Right cardiac atrium (tissue), 5 donors: ENCODE measurements around the gene MAP3K8. TPM values are rescaled to one million over a fixed set of nuclear protein-coding genes. Genes with fewer than 3 reads are reported as not detected.

Experiments used
- ATAC-seq, 2 donors: fragments of 200-7000 bp; cut with Tn5 transposase; one replicate each; pipeline versions ENCODE4 v1.8.0 to v1.9.1; 2020; ENCODE audit warnings: moderate library complexity in 2 of 2, mild to moderate bottlenecking in 1 of 2
- DNase-seq, 3 donors: peaks; one replicate each; pipeline ENCODE4 v3.0.0-alpha.2; 2020
- H3K27ac ChIP-seq: one replicate; pipeline ENCODE4 v1.5.1; 2013; ENCODE audit warnings: mild to moderate bottlenecking, low read length, control low read depth, moderate library complexity
- H3K27me3 ChIP-seq: one replicate; pipeline ENCODE4 v1.6.1; 2013; ENCODE audit not compliant: control insufficient read depth, insufficient read depth
- H3K4me1 ChIP-seq: one replicate; pipeline ENCODE4 v1.6.1; 2013; ENCODE audit warnings: low read length; ENCODE audit not compliant: control insufficient read depth, insufficient read depth
- H3K4me3 ChIP-seq: one replicate; pipeline ENCODE4 v1.5.1; 2013; ENCODE audit warnings: low read length, control low read depth
- H3K9me3 ChIP-seq: one replicate; pipeline ENCODE4 v1.6.1; 2013; ENCODE audit warnings: low read length; ENCODE audit not compliant: control insufficient read depth
- WGBS: extraction: QIAGEN DNeasy Blood & Tissue Kit; methylation state at CpG from one replicate; pipeline ENCODE4 v1.1.7; 2013; 5-methylcytosine and 5-hydroxymethylcytosine counted together
- intact Hi-C, 4 donors: fragments of 100-400 bp; cut with DNase I; formaldehyde crosslinking; loops; one replicate each; pipeline versions ENCODE4 v1.11.0 to v1.14.0; 2022 to 2023
- long read RNA-seq, 4 donors: library from polyadenylated mRNA; unstranded; transcript quantifications; one replicate each; pipeline ENCODE4 v2.0.0, GENCODE V29; 2020 to 2021
- polyA plus RNA-seq: library from polyadenylated mRNA; stranded (reverse); fragments of 200-250 nt; gene quantifications from one replicate; pipeline ENCODE4 v1.2.3, GENCODE V29; 2013
- total RNA-seq, 4 donors: library from RNA; stranded (reverse); fragmentation: NEBNext Ultra II Directional; extraction: Animal tissue kit (Norgen Biotek cat#: 25700); gene quantifications; one replicate each; pipeline ENCODE4 v1.2.1, GENCODE V29; 2021
- donor health status: healthy with polysubstance abuse.
- donor health status: DM: no; HTN: yes; CAD: no.
- donor health status: DM: no; HTN: no; CAD: no.
- donor health status: DM: no; HTN: yes; CAD: no; lungs with severe emphysema.
- donor health status: DM: yes; HTN: yes; CAD: no.

Gene MAP3K8
- total RNA-seq (10 to 100 TPM in 2 of 4 donors, 1 to 10 TPM in 2; 7.7 to 17.2 (median 9.6) TPM), polyA plus RNA-seq (6.5 TPM)
- long read RNA-seq, donor 1, partial matches to known transcripts, result 2 of 13 reads
- long read RNA-seq, donor 1, other reads (novel, unspliced or antisense), result 7 of 13 reads
- long read RNA-seq, donor 2, partial matches to known transcripts, result 0 of 3 reads
- long read RNA-seq, donor 2, other reads (novel, unspliced or antisense), result 2 of 3 reads
- long read RNA-seq, donor 3, partial matches to known transcripts, result 5 of 25 reads
- long read RNA-seq, donor 3, other reads (novel, unspliced or antisense), result 15 of 25 reads
- long read RNA-seq, donor 4, partial matches to known transcripts, result 0 of 1 reads
- long read RNA-seq, donor 4, other reads (novel, unspliced or antisense), result 0 of 1 reads

- Histone ChIP-seq H3K4me3 (peak within 1 kb of the TSS; percentile 70), H3K9me3 (no peaks in the 10 kb centered on the region), H3K27ac (peak within 1 kb of the TSS; percentile 94), H3K27me3 (no peaks in the 10 kb centered on the region), H3K4me1 (peaks cover 7% of the 10 kb centered on the region)
- WGBS, result under 1% methylated on average over 56 of the region's 56 CpGs
- DNase-seq, result peak; percentile 93 to 97 (median 97)
- ATAC-seq, result peak; percentile 91 to 93
- intact Hi-C loops, result loop anchor here in 1 of 4 donors (5.0 kb wide), 1 partner anchor 104 kb away; no protein-coding TSS in a partner anchor
Observed at GRCh38 chr10:30433730-30434272, at the start of gene MAP3K8. MAP3K8 (plus strand) TSS chr10:30434184; CDS start chr10:30438939, 4,755 bp downstream.

- Histone ChIP-seq H3K27ac (no peak overlapping the region), H3K4me1 (peaks cover 1% of the 10 kb centered on the region), H3K4me3 (no peak overlapping the region), H3K27me3 (no peaks in the 10 kb centered on the region), H3K9me3 (no peaks in the 10 kb centered on the region)
- 62% methylated on average over 10 of the region's 10 CpGs for WGBS
- intact Hi-C loops, result no loop called here
- ATAC-seq (peak; percentile 41 to 48), DNase-seq (no peak)
Observed at GRCh38 chr10:30384701-30385201, 49.2 kb upstream of the MAP3K8 start.

- H3K4me1 ChIP-seq, result peaks cover 1% of the 10 kb centered on the region
- no peak overlapping the region for H3K4me3 ChIP-seq
- no peak for DNase-seq
- no peaks in the 10 kb centered on the region for H3K27me3 ChIP-seq
- WGBS, result 92% methylated on average over 13 of the region's 13 CpGs
- intact Hi-C loops, result no loop called here
- no peak overlapping the region for H3K27ac ChIP-seq
- peak in 1 of 2 donors; percentile 28 for ATAC-seq
- no peaks in the 10 kb centered on the region for H3K9me3 ChIP-seq
Observed at GRCh38 chr10:30386801-30387588, 47.0 kb upstream of the MAP3K8 start.

- H3K27me3 ChIP-seq, result no peaks in the 10 kb centered on the region
- no peak for DNase-seq
- H3K9me3 ChIP-seq, result no peaks in the 10 kb centered on the region
- 96% methylated on average over 3 of the region's 3 CpGs for WGBS
- no peak overlapping the region for H3K27ac ChIP-seq
- H3K4me1 ChIP-seq, result peaks cover 1% of the 10 kb centered on the region
- intact Hi-C loops, result no loop called here
- H3K4me3 ChIP-seq, result no peak overlapping the region
- ATAC-seq, result no peak
Observed at GRCh38 chr10:30387646-30388243, 46.2 kb upstream of the MAP3K8 start.

- Histone ChIP-seq H3K27me3 (no peaks in the 10 kb centered on the region), H3K4me1 (no peaks in the 10 kb centered on the region), H3K27ac (no peak overlapping the region), H3K9me3 (no peaks in the 10 kb centered on the region), H3K4me3 (no peak overlapping the region)
- ATAC-seq, result no peak
- DNase-seq, result no peak
- 23% methylated on average over 1 of the region's 1 CpG for WGBS
- intact Hi-C loops, result no loop called here
Observed at GRCh38 chr10:30389543-30389942, 44.4 kb upstream of the MAP3K8 start.

GRCh38 chr10:30390207-30390606, 43.8 kb upstream of the MAP3K8 start:
- no peaks in the 10 kb centered on the region for H3K9me3 ChIP-seq
- no peaks in the 10 kb centered on the region for H3K27me3 ChIP-seq
- no peak overlapping the region for H3K4me3 ChIP-seq
- intact Hi-C loops, result loop anchor here in 3 of 4 donors (5.0 kb wide), 3 partner anchors 142 to 202 kb away; no protein-coding TSS in a partner anchor
- no peak overlapping the region for H3K27ac ChIP-seq
- DNase-seq (no peak), ATAC-seq (no peak)
- 90% methylated on average over 3 of the region's 3 CpGs for WGBS
- H3K4me1 ChIP-seq, result no peaks in the 10 kb centered on the region

- ATAC-seq (no peak), DNase-seq (no peak)
- no peaks in the 10 kb centered on the region for H3K9me3 ChIP-seq
- WGBS, result 83% methylated on average over 7 of the region's 7 CpGs
- no peaks in the 10 kb centered on the region for H3K4me1 ChIP-seq
- H3K4me3 ChIP-seq, result no peak overlapping the region
- intact Hi-C loops, result loop anchor here in 3 of 4 donors (5.0 kb wide), 3 partner anchors 141 to 201 kb away; no protein-coding TSS in a partner anchor
- H3K27me3 ChIP-seq, result no peaks in the 10 kb centered on the region
- H3K27ac ChIP-seq, result no peak overlapping the region
Observed at GRCh38 chr10:30391266-30391665, 42.7 kb upstream of the MAP3K8 start.

GRCh38 chr10:30392564-30392990, 41.4 kb upstream of the MAP3K8 start:
- ATAC-seq (peak; percentile 94 to 98), DNase-seq (peak; percentile 73 to 88 (median 87))
- Histone ChIP-seq H3K4me1 (peaks cover 2% of the 10 kb centered on the region), H3K9me3 (no peaks in the 10 kb centered on the region), H3K27me3 (no peaks in the 10 kb centered on the region), H3K27ac (no peak overlapping the region), H3K4me3 (no peak overlapping the region)
- intact Hi-C loops, result loop anchor here in 3 of 4 donors (2.0 to 5.0 kb wide), 4 partner anchors 140 to 200 kb away; no protein-coding TSS in a partner anchor
- WGBS, result 7% methylated on average over 17 of the region's 17 CpGs

- no peak for DNase-seq
- no peak overlapping the region for H3K27ac ChIP-seq
- H3K27me3 ChIP-seq, result no peaks in the 10 kb centered on the region
- WGBS, result 46% methylated on average over 3 of the region's 3 CpGs
- intact Hi-C loops, result loop anchor here in 1 of 4 donors (5.0 kb wide), 2 partner anchors 136 to 196 kb away; no protein-coding TSS in a partner anchor
- H3K9me3 ChIP-seq, result no peaks in the 10 kb centered on the region
- no peak for ATAC-seq
- peaks cover 2% of the 10 kb centered on the region for H3K4me1 ChIP-seq
- H3K4me3 ChIP-seq, result no peak overlapping the region
Observed at GRCh38 chr10:30396293-30396692, 37.7 kb upstream of the MAP3K8 start.

- DNase-seq, result no peak
- Histone ChIP-seq H3K27ac (no peak overlapping the region), H3K4me1 (peaks cover 2% of the 10 kb centered on the region), H3K4me3 (no peak overlapping the region), H3K9me3 (no peaks in the 10 kb centered on the region), H3K27me3 (no peaks in the 10 kb centered on the region)
- WGBS, result 40% methylated on average over 2 of the region's 2 CpGs
- ATAC-seq, result no peak
- intact Hi-C loops, result loop anchor here in 1 of 4 donors (5.0 kb wide), 2 partner anchors 136 to 196 kb away; no protein-coding TSS in a partner anchor
Observed at GRCh38 chr10:30396698-30397097, 37.3 kb upstream of the MAP3K8 start.
